Suprapubic skin (tissue), 4 donors: ENCODE data around the gene IDH3G. TPM values are rescaled to one million over a fixed set of nuclear protein-coding genes. Genes with fewer than 3 reads are reported as not detected.
"Not testable (repeated sequence)": the region's sequence is repeated elsewhere in the genome, so short reads cannot be mapped to it uniquely, and the experiment has no call there.

Experiments
- DNase-seq, 2 donors: peaks; one replicate each; pipeline ENCODE4 v3.0.0-alpha.2; 2019; ENCODE audit warnings: low spot score in 2 of 2
- H3K27ac ChIP-seq: fragments of 200-600 bp; sonication (generic); one replicate; pipeline ENCODE4 v1.5.1; 2019
- H3K27me3 ChIP-seq: fragments of 200-600 bp; sonication (generic); one replicate; pipeline ENCODE4 v1.5.1; 2019
- H3K36me3 ChIP-seq: fragments of 200-600 bp; sonication (generic); one replicate; pipeline ENCODE4 v1.5.1; 2019
- H3K4me1 ChIP-seq: fragments of 200-600 bp; sonication (generic); one replicate; pipeline ENCODE4 v1.5.1; 2019
- H3K4me3 ChIP-seq: fragments of 200-600 bp; sonication (generic); one replicate; pipeline ENCODE4 v1.5.1; 2019; ENCODE audit warnings: mild to moderate bottlenecking
- H3K9me3 ChIP-seq: fragments of 200-600 bp; sonication (generic); one replicate; pipeline ENCODE4 v1.5.1; 2019
- EP300 ChIP-seq: sonication (generic); formaldehyde crosslinking; IDR thresholded peaks from one replicate; pipeline ENCODE4 v1.6.1; 2017; ENCODE audit warnings: antibody characterized with exemption
- POLR2A ChIP-seq, 2 donors: fragments of 450-650 bp; IDR thresholded peaks; one replicate each; pipeline ENCODE4 v1.6.1; 2017; ENCODE audit warnings: antibody characterized with exemption in 2 of 2, mild to moderate bottlenecking in 2 of 2, moderate library complexity in 2 of 2
- POLR2AphosphoS5 ChIP-seq, 3 donors: sonication (generic); formaldehyde crosslinking; IDR thresholded peaks; one replicate each; pipeline ENCODE4 v1.6.1; 2017; ENCODE audit warnings: antibody characterized with exemption in 3 of 3
- WGBS: methylation state at CpG from one replicate; pipeline ENCODE4 v1.1.5; 2018; 5-methylcytosine and 5-hydroxymethylcytosine counted together
- total RNA-seq, 4 donors: library from RNA; depleted of rRNA; stranded (reverse); fragments of >200 nt; gene quantifications; one replicate each; pipeline ENCODE4 v1.1.0, GENCODE V29; 2016
- TF ChIP-seq, protein P1 (sequence below), 2 donors: fragments of 200-600 bp in 1 of 2; fragments of 450-650 bp in 1 of 2; sonication (generic) in 1 of 2; IDR thresholded peaks; one replicate each; pipeline ENCODE4 v1.5.1; 2016 to 2019; ENCODE audit warnings: antibody characterized with exemption in 2 of 2, mild to moderate bottlenecking in 1 of 2, moderate library complexity in 1 of 2

Gene IDH3G
- total RNA-seq, 4 donors from 2014 or later = 58.1 to 105 (median 93.8) TPM

DNA sequence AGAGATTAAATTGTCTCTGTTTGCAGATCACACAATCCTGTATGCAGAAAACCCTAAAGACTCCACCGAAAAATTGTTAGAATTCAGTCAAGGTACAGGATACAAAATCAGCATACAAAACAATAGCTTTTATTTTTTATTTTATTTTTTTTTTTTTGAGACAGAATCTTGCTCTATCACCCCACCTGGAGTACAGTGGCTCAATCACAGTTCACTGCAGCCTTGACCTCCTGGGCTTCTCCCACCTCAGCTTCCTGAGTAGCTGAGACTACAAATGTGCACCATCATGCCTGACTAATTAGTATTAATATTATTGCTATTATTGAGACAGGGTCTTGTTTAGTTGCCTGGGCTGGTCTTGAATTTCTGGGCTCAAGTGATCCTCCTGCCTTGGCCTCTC, 39.0 kb downstream of the IDH3G start:
- Histone ChIP-seq H3K4me3 (no peak overlapping the region), H3K27ac (no peak overlapping the region), H3K36me3 (no peaks in the 10 kb centered on the region), H3K9me3 (no peaks in the 10 kb centered on the region), H3K4me1 (no peaks in the 10 kb centered on the region), H3K27me3 (no peaks in the 10 kb centered on the region)
- WGBS = 86% methylated on average over 1 of the region's 1 CpG
- DNase-seq = peak in 1 of 2 donors; percentile 14
- TF ChIP-seq, protein P1, sequence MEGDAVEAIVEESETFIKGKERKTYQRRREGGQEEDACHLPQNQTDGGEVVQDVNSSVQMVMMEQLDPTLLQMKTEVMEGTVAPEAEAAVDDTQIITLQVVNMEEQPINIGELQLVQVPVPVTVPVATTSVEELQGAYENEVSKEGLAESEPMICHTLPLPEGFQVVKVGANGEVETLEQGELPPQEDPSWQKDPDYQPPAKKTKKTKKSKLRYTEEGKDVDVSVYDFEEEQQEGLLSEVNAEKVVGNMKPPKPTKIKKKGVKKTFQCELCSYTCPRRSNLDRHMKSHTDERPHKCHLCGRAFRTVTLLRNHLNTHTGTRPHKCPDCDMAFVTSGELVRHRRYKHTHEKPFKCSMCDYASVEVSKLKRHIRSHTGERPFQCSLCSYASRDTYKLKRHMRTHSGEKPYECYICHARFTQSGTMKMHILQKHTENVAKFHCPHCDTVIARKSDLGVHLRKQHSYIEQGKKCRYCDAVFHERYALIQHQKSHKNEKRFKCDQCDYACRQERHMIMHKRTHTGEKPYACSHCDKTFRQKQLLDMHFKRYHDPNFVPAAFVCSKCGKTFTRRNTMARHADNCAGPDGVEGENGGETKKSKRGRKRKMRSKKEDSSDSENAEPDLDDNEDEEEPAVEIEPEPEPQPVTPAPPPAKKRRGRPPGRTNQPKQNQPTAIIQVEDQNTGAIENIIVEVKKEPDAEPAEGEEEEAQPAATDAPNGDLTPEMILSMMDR (IDR thresholded peaks at IDR 0.05) = no peak
- TF ChIP-seq EP300 (no peak), POLR2A (IDR thresholded peaks at IDR 0.05) (no peak), POLR2AphosphoS5 (IDR thresholded peaks at IDR 0.05) (no peak)

- H3K4me3 ChIP-seq = no peak overlapping the region
- no peaks in the 10 kb centered on the region for H3K4me1 ChIP-seq
- no peaks in the 10 kb centered on the region for H3K36me3 ChIP-seq
- no peak for DNase-seq
- no peaks in the 10 kb centered on the region for H3K9me3 ChIP-seq
- TF ChIP-seq POLR2A (IDR thresholded peaks at IDR 0.05) (no peak), EP300 (no peak)
- H3K27ac ChIP-seq = no peak overlapping the region
- no peaks in the 10 kb centered on the region for H3K27me3 ChIP-seq
- WGBS = 73% methylated on average over 12 of the region's 12 CpGs
Measured at GRCh38 chrX:153750127-153750774, 43.9 kb downstream of the IDH3G start.

- H3K36me3 ChIP-seq, H3K27ac ChIP-seq, H3K9me3 ChIP-seq, DNase-seq, H3K4me1 ChIP-seq, H3K4me3 ChIP-seq, H3K27me3 ChIP-seq: not testable (repeated sequence)
- WGBS = 80% methylated on average over 7 of the region's 7 CpGs
Measured at GRCh38 chrX:153749017-153749416, 45.2 kb downstream of the IDH3G start.

DNA sequence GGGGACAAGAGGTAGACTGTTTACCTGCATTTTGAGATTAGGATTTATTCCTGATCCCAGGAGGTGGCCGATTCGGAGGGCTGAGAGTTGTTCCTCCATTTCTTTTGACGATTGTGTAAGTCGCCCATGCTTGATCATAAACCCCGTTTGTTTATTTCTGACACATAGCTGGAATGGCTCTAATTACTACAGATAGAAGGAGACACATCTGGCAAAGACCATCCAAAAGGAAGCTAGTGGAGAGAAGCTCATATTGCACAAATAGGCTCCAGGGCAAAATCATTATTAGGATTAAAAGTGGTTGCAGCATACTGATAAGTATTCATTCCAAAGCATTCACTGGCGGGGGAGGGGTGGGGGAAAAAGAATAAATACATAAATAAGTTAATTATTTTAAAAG, 47.2 kb downstream of the IDH3G start:
- not testable (repeated sequence) for H3K27me3 ChIP-seq, H3K4me3 ChIP-seq, H3K27ac ChIP-seq, H3K36me3 ChIP-seq, DNase-seq, H3K9me3 ChIP-seq
- WGBS = 58% methylated on average over 6 of the region's 6 CpGs
- H3K4me1 ChIP-seq = peaks cover 13% of the 10 kb centered on the region

- DNase-seq = no peak
- no peaks in the 10 kb centered on the region for H3K27me3 ChIP-seq
- no peak overlapping the region for H3K4me3 ChIP-seq
- WGBS = 87% methylated on average over 3 of the region's 3 CpGs
- H3K4me1 ChIP-seq = peaks cover 13% of the 10 kb centered on the region
- no peaks in the 10 kb centered on the region for H3K36me3 ChIP-seq
- no peaks in the 10 kb centered on the region for H3K9me3 ChIP-seq
- no peak overlapping the region for H3K27ac ChIP-seq
- TF ChIP-seq, protein P1 (IDR thresholded peaks at IDR 0.05) = no peak
- TF ChIP-seq POLR2A (IDR thresholded peaks at IDR 0.05) = no peak
- TF ChIP-seq POLR2AphosphoS5 (IDR thresholded peaks at IDR 0.05) = no peak
- no peak for TF ChIP-seq EP300
Measured at GRCh38 chrX:153746359-153746758, 47.8 kb downstream of the IDH3G start.

GRCh38 chrX:153745067-153745433, 49.1 kb downstream of the IDH3G start:
- not testable (repeated sequence) for DNase-seq, H3K27ac ChIP-seq, H3K36me3 ChIP-seq, H3K9me3 ChIP-seq, H3K27me3 ChIP-seq, H3K4me3 ChIP-seq
- 68% methylated on average over 12 of the region's 12 CpGs for WGBS
- H3K4me1 ChIP-seq = peaks cover 13% of the 10 kb centered on the region

DNA sequence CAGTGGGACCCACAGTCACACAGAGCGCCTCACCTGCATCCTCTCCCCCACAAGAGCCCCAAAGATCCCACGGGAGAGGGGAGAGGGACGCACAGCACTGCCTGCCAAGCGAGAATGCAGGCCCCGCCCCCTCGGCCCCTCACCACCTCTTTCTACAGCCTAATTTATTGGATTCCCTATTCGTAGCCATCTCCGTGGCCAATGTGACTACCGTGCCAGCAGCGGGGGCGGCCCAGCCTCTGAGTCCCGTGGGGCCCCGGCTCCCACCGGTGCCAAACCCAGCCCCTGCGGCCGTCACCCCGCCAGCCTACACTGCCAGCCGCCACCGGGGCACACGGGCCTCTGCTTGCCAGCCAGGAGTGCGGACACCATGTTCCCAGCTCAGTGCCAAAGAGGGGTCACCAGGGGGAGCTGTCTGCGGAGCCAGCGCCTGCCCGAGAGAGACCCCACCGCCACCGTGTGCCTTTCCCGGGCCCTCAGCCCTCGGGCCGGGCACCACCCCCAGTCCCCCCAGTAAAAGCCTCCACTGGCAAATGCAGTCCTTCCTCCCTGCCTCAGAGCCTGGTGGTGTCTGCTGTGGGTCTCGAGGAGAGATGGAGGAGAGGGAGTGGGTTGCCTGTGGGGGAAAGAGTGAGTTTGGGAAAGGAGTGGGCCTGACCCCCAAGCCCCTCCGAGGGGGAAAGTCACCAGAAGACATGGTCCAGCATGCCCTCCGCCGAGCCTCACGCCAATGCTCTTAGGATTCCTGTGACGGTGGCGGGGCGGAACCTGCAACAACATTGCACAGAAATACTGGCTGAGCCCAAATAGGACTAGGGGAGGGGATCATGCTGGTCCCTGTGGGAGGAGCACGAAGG, 49.7 kb downstream of the IDH3G start:
- H3K4me3 ChIP-seq = peak overlapping the region; percentile 20
- 41% methylated on average over 25 of the region's 38 CpGs for WGBS
- H3K4me1 ChIP-seq = peaks cover 15% of the 10 kb centered on the region
- no peak for TF ChIP-seq POLR2A (IDR thresholded peaks at IDR 0.05)
- TF ChIP-seq, protein P1 (IDR thresholded peaks at IDR 0.05) = no peak
- peak in 1 of 2 donors; percentile 62 for DNase-seq
- H3K27ac ChIP-seq = no peak overlapping the region
- no peaks in the 10 kb centered on the region for H3K27me3 ChIP-seq
- H3K36me3 ChIP-seq = no peaks in the 10 kb centered on the region
- no peaks in the 10 kb centered on the region for H3K9me3 ChIP-seq

- WGBS = 46% methylated on average over 5 of the region's 35 CpGs
- not testable (repeated sequence) for H3K27ac ChIP-seq, H3K27me3 ChIP-seq, H3K9me3 ChIP-seq, H3K36me3 ChIP-seq
- DNase-seq = peak in 1 of 2 donors; percentile 87
- H3K4me1 ChIP-seq = peaks cover 15% of the 10 kb centered on the region
- H3K4me3 ChIP-seq = peak overlapping the region; percentile 20
Measured at GRCh38 chrX:153743468-153744209, 50.5 kb downstream of the IDH3G start.

DNA sequence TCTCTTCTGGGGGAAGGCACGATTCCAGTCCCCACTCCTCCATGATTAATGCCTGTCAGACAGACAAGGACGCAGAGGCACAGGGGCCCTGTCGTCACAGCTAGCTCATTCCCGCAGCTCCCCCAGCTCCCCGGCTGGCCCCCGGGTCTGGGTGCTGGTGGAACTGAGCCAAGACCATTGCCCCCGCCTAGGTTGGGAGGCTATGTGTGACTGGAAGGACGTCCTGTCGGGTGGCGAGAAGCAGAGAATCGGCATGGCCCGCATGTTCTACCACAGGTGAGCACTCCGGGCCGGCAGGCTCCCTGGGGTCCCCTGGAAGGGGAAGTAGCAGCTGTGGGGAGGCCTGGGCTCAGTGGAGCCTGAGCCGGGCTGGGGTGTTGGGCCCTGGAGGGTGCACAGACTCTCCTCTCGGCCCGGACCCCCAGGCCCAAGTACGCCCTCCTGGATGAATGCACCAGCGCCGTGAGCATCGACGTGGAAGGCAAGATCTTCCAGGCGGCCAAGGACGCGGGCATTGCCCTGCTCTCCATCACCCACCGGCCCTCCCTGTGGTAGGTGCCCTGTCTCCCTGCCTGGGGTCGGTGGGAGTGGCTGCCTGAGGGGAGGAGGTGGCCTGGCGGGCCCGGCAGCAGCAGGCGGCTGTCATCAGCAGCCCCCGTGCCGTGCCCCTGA, 51.2 kb downstream of the IDH3G start:
- not testable (repeated sequence) for H3K9me3 ChIP-seq, H3K27ac ChIP-seq, H3K36me3 ChIP-seq, H3K27me3 ChIP-seq, DNase-seq
- Histone ChIP-seq H3K4me1 (peaks cover 15% of the 10 kb centered on the region), H3K4me3 (peak overlapping the region; percentile 20)
- WGBS = 87% methylated on average over 12 of the region's 32 CpGs
